GM19468 (cell line): ENCODE measurements around the gene TNIK.
"Not testable (repeated sequence)": the region's sequence is repeated elsewhere in the genome, so short reads cannot be mapped to it uniquely, and the experiment has no call there.

ENCODE experiments used
- ATAC-seq: cut with Tn5 transposase; IDR thresholded peaks from one replicate; pipeline ENCODE4 v1.9.1; 2021; ENCODE audit warnings: mild to moderate bottlenecking, moderate library complexity, moderate number of reproducible peaks; ENCODE audit not compliant: unreplicated experiment; ENCODE audit errors: extremely low read depth

TNIK gene

DNA sequence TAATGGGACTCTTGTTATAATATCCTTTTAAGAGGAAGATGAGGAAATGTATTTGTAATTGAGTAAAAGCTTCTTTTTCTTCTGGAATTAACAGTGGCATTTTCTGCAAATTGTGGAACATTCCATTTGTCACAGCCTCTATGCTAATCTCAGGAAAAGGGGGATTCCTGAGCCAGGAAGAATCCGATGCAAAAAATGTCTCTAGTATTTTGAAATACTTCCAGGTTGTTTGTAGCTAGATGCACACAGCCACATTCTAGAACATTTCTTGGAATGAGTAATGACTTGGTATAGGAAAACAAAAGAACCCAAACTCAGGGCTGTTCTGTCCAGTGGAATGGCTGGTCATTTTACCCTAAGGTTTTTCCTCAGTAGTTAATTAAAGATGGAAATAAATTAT is 335.2 kb downstream of the TNIK start:
- ATAC-seq = no peak

DNA sequence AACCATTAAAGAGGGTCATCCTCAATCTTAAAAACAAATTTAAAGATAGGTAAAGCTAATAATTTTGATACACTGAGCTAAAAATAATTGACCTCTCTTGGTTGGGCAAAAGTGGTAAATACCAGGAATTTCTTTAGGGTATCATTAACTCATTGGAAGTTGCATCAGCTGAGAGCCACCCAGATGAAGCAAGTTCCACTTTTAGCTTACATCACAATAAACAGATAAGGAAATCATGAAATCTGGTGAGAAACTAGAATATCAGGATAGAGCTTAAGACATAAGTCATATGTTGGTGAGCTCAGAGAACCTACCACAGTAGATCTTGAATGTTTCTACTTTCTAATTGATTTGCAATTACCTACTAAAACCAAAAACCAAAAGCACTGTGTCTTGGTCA is 336.3 kb downstream of the TNIK start:
- no peak for ATAC-seq

DNA sequence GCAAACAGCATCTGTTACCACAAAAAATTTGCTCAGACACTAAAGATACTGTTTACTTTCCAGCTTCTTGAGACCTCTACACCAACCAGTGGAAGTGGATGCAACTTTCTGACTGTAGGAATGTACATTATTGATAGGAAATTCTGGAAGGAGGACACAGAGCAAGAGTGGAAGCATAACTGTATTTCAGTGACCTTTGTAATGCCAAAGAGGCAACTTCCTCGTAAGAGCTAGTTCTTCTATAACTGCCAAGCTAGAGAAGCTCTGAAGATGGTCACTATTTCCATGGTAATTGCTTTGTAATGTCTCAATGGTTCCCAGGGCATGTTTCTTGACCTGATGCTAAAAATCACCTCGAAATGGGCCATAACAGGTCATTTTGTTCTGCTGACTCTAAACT is 337.3 kb downstream of the TNIK start:
- no peak for ATAC-seq

DNA sequence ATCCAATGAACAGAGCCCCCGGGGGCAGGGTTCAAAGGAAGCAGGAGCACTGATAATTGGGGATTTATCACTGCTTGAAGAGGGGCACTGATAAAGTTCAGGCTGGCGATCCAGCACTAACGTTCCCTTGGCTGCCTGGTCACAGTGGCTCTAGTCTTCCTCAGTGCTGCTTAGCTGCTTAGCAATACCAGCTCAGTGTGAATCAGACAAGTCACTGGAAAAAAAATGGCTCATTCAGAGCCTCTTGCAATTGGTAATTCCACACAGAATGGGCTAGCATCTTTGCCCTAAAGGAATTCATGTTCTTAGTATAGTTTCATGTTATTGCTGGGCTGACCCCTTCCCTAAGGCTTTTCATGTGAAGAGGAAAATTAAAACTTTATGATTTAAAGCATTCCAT is 338.0 kb downstream of the TNIK start:
- no peak for ATAC-seq

DNA sequence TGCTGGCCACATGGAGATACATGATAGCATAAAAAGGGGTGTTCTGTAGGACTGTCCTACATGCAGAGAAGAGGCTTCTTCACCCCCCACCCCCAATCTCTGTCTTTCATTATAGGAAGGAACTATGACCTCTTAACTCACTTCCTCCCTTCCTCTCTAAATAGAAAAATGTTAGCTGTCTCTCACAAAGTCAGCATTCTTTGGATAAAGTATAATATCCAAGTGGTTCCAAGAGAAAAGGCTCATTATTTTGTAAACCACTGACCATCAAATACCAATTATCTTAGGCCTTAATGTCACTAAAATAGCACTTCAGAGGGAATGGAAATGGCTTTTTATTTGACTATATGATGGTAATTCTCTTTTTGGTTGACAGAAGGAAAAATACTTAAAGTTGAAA is 338.4 kb downstream of the TNIK start:
- no peak for ATAC-seq

DNA sequence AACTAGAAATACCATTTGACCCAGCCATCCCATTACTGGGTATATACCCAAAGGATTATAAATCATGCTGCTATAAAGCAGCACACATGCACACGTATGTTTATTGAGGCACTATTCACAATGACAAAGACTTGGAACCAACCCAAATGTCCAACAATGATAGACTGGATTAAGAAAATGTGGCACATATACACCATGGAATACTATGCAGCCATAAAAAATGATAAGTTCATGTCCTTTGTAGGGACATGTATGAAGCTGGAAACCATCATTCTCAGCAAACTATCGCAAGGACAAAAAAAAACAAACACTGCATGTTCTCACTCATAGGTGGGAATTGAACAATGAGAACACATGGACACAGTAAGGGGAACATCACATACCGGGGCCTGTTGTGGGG is 340.8 kb downstream of the TNIK start:
- ATAC-seq = not testable (repeated sequence)

DNA sequence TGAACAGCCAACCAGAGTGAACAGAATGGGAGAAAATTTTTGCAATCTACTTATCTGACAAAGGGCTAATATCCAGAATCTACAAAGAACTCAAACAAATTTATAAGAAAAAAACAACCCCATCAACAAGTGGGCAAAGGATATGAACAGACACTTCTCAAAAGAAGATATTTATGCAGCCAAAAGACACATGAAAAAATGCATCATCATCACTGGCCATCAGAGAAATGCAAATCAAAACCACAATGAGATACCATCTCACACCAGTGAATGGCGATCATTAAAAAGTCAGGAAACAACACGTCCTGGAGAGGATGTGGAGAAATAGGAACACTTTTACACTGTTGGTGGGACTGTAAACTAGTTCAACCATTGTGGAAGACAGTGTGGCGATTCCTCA is 341.2 kb downstream of the TNIK start:
- not testable (repeated sequence) for ATAC-seq

DNA sequence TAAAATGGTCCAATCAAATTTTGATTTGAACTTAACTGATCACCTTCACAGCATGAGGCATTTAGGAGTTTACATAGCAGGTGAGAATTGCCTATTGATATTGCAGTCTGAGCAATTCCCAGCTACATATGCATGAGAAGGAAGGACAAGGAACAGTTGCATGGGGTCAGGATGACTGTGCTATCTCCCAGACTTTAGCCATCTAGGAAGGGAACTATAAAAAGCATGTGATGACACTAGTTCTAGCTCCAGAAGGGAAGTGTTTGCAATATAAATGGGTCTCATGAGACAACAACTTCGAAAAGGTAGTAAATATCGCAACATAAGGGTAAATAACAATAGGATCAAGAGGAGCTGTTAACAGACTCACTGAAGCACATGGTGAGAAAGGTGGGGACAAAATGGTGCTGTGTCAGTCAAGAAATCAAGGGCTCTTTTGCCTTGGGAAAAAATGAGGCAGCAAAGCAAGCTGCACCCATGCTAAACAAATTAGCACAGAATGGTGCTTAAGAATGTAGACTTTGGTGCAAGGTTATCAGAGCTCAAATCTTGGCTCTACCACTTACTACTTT is 343.3 kb downstream of the TNIK start:
- no peak for ATAC-seq

DNA sequence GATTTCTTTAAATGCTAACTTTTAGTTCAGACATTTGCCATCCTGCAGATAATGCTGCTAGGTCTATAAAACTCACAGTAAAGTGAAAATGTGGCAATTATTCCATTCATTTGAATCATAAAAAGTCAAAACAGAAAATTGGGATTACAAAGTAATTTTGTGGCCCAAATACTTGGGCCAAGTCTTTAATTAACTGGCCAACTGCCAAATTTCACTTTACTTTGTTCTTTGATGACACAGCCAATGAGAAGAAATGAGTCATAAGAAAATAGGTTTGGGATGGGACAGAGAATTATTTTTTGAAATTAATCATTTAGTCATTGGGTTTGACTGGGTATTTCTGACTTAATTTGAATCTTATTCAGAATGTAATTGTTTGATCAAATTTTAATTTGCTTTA is 343.8 kb downstream of the TNIK start:
- ATAC-seq = no peak

DNA sequence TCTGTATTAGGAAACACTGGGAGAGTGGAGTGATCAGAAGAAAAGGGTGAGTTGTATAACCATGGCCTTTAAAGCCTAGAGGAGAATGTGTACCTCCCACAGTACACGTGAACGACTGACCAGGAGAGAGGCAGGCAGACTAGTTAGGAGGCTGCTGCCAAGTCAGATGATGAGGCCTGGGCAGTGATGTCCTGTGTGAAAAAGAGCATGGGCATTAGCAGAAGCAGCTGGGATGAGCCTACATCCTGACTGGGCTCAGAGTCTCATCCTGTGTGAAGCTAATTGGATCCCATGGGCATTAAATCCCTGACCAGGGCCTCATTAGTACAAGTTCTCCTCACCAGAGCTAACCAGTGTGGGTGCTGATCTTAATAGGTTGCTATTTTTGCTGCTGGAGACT is 344.5 kb downstream of the TNIK start:
- ATAC-seq = no peak

DNA sequence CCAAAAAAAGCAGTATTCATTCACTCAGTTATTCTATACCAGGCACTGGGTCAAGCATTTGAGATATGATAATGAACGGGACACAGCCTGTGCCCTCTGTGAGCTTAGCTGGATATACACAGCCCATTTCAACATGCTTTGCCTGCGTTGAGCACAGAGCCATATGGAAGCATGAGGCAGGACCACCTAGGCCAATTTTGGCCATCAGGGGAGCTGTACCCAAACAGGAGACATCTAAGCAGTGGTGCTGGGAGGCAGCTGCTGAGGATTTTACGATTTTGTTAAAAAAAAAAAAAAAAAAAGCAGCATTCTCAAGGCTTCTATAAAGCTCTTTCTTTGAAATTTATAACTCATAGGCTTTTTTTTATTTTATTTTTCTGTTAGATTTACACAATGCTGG is 346.5 kb downstream of the TNIK start:
- ATAC-seq = no peak

DNA sequence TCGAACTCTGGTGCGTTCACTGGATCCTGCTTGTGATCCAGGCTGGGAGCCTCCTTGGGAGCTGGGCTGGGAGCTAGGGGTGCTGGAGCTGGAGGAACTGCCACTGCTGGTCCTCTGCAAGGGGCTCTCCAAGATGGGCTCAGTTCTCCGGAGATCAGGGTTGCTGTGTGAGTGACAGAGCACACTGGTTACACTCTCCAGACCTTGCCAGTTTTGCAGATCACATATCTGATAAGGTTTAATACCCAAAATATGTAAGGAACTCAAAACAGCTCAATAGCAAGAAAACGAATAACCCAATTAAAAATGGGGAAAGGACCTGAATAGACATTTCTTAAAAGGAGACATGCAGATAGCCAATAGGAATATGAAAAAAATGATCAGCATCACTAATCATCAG is 349.5 kb downstream of the TNIK start:
- no peak for ATAC-seq

DNA sequence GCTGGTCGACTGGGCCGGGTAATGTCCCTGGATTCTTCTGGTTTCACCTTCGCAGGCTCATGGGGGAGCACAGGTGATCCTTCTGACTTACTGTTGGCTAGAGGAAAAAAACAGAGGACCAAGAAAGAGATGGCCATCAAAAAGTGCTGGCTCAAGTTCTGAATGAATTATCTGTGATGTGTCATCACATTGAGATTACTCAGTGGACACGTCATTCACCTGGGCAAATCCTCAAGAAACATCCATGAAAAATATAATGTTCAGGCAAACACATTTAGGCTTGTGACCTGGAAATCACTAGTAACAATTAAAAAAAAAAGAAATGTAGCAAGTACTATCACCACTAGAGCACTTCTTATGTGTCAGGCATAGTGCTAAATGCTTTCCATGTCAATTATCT is 352.1 kb downstream of the TNIK start:
- no peak for ATAC-seq

DNA sequence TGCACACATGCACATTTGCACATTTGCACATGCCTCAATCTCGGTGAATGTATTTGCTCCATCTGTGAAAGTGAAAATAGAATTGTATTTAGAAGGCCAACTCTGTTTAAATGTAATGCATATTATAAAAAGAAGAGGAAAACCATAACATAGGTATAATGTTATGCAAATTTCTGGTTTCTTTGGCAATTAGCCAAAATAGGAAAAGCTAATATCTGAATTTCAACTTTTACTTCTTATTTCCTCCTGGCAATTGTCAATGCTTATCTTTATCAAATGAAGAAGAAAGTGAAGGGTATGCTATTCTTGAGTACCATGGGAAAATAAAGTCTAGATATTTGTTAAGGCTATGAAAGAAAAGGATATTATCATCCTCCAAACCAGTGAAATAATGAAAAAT is 357.0 kb downstream of the TNIK start:
- ATAC-seq = no peak

DNA sequence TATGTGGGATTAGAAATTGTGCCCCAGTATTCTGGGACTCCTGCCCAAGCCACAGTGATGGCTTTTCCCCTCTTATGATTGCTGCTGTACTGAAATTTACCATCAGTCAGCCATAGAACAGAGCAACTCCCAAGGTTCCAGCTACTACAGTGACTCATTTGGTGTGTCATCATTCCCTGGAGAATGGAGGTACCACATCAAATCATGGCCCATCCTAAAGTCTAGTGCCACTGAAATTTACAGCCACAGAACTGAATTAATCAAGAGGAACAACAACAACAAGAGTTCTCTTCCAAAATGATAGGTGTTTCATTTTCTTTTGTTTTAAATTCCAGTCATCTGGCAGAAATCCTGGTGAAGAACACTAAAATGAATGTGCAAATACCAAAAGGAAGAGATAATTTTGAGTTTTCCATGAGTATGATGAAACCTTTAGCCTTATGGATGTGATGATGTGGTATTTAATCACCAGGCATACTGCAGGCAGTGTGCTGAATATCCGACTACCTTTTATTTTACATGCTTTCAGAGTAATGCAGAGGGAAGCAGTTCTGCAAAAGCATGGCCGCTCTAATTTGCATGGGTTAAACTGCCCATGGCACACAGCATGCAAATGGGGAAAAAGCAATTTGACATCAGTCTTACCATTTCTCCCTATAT is 358.1 kb downstream of the TNIK start:
- no peak for ATAC-seq

DNA sequence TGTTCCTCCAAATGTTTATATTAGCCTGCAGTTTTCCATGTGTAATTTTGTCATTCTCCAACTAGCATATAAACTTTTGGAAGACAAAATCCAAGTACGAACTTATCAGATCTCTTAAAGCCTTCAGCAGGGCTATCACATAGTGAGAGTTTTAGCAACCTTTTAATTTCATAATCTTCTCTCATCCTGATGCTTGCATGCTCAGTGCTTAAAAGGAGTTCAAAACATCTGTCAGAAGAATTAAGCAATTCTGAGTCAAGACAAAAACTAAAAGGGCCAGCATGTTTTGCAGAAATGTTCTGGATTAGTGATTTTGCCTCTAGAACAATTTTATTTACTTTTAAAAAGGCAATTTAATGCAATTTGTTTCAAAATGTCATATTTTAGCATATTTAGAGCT is 360.3 kb downstream of the TNIK start:
- ATAC-seq = no peak

DNA sequence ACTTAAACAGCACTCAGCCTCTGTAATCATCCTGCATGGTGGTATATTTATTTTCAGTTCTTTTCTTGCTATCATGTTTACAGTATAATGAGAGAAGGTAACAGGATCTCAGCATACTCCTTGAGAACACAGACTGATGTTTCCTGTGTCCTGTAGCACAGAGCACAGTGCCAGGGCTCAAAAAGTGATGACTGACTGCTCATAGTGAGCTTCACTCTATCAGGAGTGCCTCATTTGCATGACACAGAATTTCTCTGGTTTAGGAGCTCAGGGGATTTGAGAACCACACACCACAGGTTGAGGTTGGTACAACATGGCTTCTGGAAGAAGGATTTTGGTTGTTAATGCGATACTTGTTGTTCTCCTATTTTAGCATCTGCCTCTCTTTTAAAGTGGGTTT is 365.1 kb downstream of the TNIK start:
- peak; percentile 96 for ATAC-seq

DNA sequence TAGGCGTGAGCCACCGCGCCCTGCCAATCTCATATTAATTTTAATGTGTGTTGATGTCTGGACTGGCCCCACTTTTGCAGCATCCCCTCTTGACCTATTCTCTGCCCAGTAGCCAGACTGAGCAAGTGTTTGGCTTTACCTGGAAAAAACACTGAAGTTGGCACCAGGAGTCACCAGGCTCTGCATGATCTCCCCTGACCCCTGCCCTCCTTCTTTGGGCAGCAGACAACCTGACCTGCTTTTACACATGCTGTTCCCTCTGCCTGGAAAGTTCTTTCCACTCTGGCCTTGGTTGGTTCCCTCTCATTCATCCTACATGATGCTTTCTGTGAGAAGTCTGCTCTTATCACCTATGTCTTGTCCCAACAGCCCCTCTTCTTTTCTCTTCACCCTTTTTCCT is 365.8 kb downstream of the TNIK start:
- ATAC-seq = no peak

DNA sequence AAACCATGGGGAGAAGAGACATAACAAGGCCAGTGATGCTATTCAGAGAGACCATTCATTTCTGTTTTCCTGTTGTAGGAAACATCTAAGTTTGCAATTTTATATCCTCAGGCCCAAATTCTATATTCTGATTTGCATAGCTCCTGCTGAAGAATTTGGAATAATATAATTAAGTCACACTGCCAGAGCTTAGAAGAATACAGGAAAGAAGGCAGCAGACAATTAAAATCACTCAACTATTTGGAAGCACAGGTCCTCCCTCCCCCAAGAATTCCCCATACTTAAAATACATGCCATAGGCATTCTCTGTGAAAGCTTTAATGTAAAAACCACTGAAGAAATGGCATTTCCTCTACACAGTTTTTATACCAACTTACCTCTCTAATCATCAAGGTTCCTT is 366.7 kb downstream of the TNIK start:
- ATAC-seq = no peak

DNA sequence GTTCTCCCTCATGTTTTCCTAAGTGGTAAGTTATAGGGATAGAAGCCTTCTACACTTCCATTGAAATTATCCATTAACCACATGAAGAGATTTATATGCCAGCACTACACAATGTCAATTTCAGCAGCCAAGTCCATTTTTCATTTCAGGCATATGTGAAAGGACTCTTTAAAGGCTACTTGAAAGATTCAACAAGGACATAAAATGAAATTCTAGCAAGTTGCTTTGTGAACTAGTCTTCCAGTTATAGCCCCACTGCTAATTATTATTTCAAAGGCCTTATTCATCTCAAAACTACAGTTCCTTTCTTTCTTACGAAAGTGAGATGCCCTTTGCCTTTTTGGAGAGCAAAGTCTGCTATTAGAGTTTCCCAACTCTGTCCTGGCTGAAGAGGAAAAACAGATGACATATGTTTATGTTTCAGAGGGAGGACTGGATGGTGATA is 367.7 kb downstream of the TNIK start:
- no peak for ATAC-seq

DNA sequence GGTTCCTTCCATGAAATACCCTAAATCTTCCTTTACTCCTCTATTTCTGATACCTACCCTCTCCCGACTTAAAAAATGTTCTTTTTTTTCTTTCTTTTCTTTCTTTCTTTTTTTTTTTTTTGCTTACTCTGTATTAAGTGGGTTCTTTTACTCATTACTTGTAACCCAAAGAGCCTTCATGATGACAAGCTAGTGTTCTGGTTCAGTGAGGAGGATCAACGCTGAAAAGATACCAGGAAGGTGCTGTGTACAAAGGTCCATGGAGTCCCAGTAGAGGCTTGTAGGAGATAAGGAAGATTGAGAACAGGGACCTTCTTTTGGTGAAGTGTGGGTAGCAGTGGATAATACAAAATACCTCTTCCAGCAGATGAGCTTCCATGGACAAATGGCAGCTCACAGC is 369.9 kb downstream of the TNIK start:
- ATAC-seq = no peak

DNA sequence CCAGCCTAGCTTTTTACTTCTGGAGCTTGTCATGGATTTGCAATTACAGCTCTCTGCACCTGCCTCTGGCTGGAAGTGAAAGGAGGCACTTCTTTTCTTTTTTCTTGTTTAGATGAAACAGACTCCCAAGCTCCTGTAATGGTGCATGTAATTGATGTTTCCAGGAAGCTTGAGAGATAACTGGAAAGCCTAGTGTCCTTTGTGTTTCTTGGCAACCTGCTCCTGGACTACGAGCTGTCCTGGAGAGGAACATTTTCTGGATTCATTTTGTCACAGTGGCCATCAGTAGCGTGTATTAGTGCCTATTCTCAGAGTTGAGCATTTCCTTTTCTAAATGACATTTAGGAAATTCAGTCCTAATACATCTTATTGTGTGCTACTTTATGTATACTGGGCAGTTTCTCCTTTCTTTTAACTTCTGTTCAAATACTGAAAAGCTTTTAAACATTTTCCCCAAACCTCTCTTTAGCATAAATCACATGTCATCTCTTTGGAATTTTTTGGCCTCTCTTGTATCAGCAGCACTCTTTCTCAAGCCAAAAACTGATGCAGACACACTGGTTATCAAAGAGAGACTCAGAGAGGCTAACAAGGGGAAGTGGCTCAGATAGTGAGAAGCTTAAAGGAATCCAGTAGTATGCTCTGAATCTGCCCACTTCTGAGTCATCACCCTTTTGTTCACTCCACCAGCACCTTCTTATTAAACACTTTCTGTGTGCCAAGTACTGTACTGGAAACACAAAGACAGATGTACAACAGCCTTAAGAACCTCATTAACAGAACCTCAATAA is 371.0 kb downstream of the TNIK start:
- no peak for ATAC-seq
